ENCODE results near the gene LRRC57. TPM values are rescaled to one million over a fixed set of nuclear protein-coding genes. Genes with fewer than 3 reads are reported as not detected.

Gene LRRC57
- total and polyA plus RNA-seq, 2 of the 8 experiments (the other 6 are each of a cell fraction or from before 2014, with no cell fraction given) = 5.0 to 12.7 TPM

GRCh38 chr15:42491539-42492225 is 56.9 kb downstream of the LRRC57 start:
- TF ChIP-seq EZH2 (IDR thresholded peaks at IDR 0.05; ENCODE audit: low read depth, low read length, severe bottlenecking) = no peak
- no peak for TF ChIP-seq JUN (IDR thresholded peaks at IDR 0.05; ENCODE audit: low read depth, low read length)
- no peak for TF ChIP-seq SP4 (IDR thresholded peaks at IDR 0.05; ENCODE audit: low read length)
- no peak for TF ChIP-seq RBBP5 (IDR thresholded peaks at IDR 0.05; ENCODE audit: borderline replicate concordance, low read depth, low read length)
- no peak for TF ChIP-seq ATF3 (IDR thresholded peaks at IDR 0.05; ENCODE audit: insufficient read depth, low read depth, low read length)
- Histone ChIP-seq H2BK20ac (ENCODE audit: low read length) (no peak overlapping the region), H4K91ac (replicated peaks; ENCODE audit: insufficient read length, low read length) (no peak overlapping the region)

More at GRCh38 chr15:42491539-42492225, 56.9 kb downstream of the LRRC57 start:
- H3K23me2 ChIP-seq (ENCODE audit: low read depth, low read length) = peaks cover 12% of the 10 kb centered on the region; the same call in 1 of the 2 replicates
- H3K79me2 ChIP-seq (ENCODE audit: control insufficient read depth in 1 of 2, insufficient read depth in 2 of 2, low read length in 2 of 2) = peaks cover 0 to 27% of the 10 kb centered on the region in 2 experiments; a peak in 2 of 4 replicates
- H2BK15ac ChIP-seq (ENCODE audit: low read length) = no peak overlapping the region
- no peak overlapping the region for H3K14ac ChIP-seq (ENCODE audit: insufficient read length)
- no peak overlapping the region for H2BK120ac ChIP-seq (replicated peaks; ENCODE audit: low read depth, low read length)
- peak overlapping the region; percentile 76 for H2AFZ ChIP-seq (ENCODE audit: low read length)
- H4K20me1 ChIP-seq (replicated peaks in 1 of 2; ENCODE audit: control insufficient read depth in 1 of 2, insufficient read depth in 2 of 2, low read length in 2 of 2) = peaks cover 0 to 2% of the 10 kb centered on the region in 2 experiments
- FAIRE-seq (no peak), DNase-seq (ENCODE audit: low read depth in 1 of 2, low spot score in 2 of 2) (no peak)
- peak overlapping the region; percentile 91 for H3K18ac ChIP-seq (ENCODE audit: extremely low read depth, low read length)
- peak overlapping the region; percentile 71 to 79 for H3K4me2 ChIP-seq (ENCODE audit: insufficient read depth in 1 of 2, low read depth in 2 of 2, low read length in 2 of 2)
- peak overlapping the region; percentile 76 to 91 (median 82) for H3K9ac ChIP-seq (replicated peaks in 1 of 4; ENCODE audit: extremely low read depth in 1 of 4, low read depth in 3 of 4, low read length in 3 of 4)
- no peaks in the 10 kb centered on the region for H3K79me1 ChIP-seq (ENCODE audit: low read depth, low read length)
- no peaks in the 10 kb centered on the region for H3K9me3 ChIP-seq (ENCODE audit: insufficient read depth in 2 of 2, low read depth in 1 of 2, low read length in 1 of 2)
- POLR2A ChIA-PET (ENCODE audit: partially characterized antibody) = interaction anchor here (0.8 to 2.0 kb wide), 7 partner anchors 8 to 218 kb away, joined by 3 to 6 read pairs (median 4); partner anchors contain the start of genes GANC and TMEM87A
- no peak overlapping the region; the same call in 1 of the 2 replicates for H2BK12ac ChIP-seq (ENCODE audit: low read depth, low read length)
- CTCF ChIA-PET (ENCODE audit: partially characterized antibody) = interaction anchor here (0.6 to 1.7 kb wide), 6 partner anchors 8 to 1267 kb away, joined by 3 to 4 read pairs (median 4); no protein-coding TSS in a partner anchor
- peak overlapping the region; percentile 72 for H2BK5ac ChIP-seq (ENCODE audit: low read depth, low read length)
- H4K5ac ChIP-seq (ENCODE audit: insufficient read length, low read depth, low read length) = peak overlapping the region; percentile 11
- no peaks in the 10 kb centered on the region for H3K36me3 ChIP-seq (ENCODE audit: control insufficient read depth in 2 of 4, insufficient read depth in 4 of 4, low read length in 3 of 4)
- H3K56ac ChIP-seq (replicated peaks; ENCODE audit: insufficient read length, low read depth, low read length) = no peak overlapping the region
- WGBS, 2 experiments (ENCODE audit: extremely low coverage in 1 of 2, insufficient coverage in 1 of 2, insufficient read length in 1 of 2, insufficient replicate concordance in 2 of 2, low coverage in 1 of 2, low lambda C conversion rate in 2 of 2, missing lambda C conversion rate in 1 of 2) = 91% methylated on average over 18 of the region's 18 CpGs; no CpG with 5 or more reads in 1 of the 2 experiments
- peak overlapping the region; percentile 88 for H3K27ac ChIP-seq (ENCODE audit: low read depth, low read length)
- no peak overlapping the region for H3K23ac ChIP-seq (ENCODE audit: insufficient read length)
- H2AK5ac ChIP-seq (ENCODE audit: low read depth, low read length) = no peak overlapping the region
- peak overlapping the region; percentile 72 to 88 (median 82); a peak in 7 of 8 replicates for H3K4me3 ChIP-seq (ENCODE audit: extremely low read depth in 1 of 4, insufficient read depth in 2 of 4, low read depth in 3 of 4, low read length in 4 of 4)
- H3K27me3 ChIP-seq (replicated peaks in 1 of 4; ENCODE audit: control insufficient read depth in 3 of 4, extremely low read depth in 1 of 4, insufficient read depth in 3 of 4, low read length in 3 of 4) = no peaks in the 10 kb centered on the region
- H3K4me1 ChIP-seq (replicated peaks in 1 of 4; ENCODE audit: control insufficient read depth in 3 of 4, insufficient read depth in 4 of 4, low read length in 3 of 4) = peaks cover 0 to 5% (median 1%) of the 10 kb centered on the region in 4 experiments; a peak in 3 of 7 replicates
- no peak overlapping the region for H4K8ac ChIP-seq (ENCODE audit: extremely low read depth, insufficient read depth, low read length)
- no peak overlapping the region for H3K4ac ChIP-seq (replicated peaks; ENCODE audit: insufficient read length, low read depth, low read length)
